WTC11 (cell line): ENCODE measurements around the gene YBEY. TPM values are rescaled to one million over a fixed set of nuclear protein-coding genes. Genes with fewer than 3 reads are reported as not detected.

Experiments
- ATAC-seq: fragments of 200-7000 bp; cut with Tn5 transposase; 2 replicates; pipeline ENCODE4 v1.10.0; 2021; ENCODE audit warnings: mild to moderate bottlenecking, moderate library complexity
- CTCF ChIA-PET: fragments of 300-600 bp; sonication (Branson Sonifier 250); formaldehyde crosslinking; loops from one replicate; lab custom pipeline; 2021; ENCODE audit warnings: antibody characterized with exemption; lab: Charles Lee
- POLR2A ChIA-PET: fragments of 350-600 bp; sonication (Branson Sonifier 250); formaldehyde crosslinking; loops from one replicate; lab custom pipeline; 2021; ENCODE audit warnings: antibody characterized with exemption; lab: Charles Lee
- DNase-seq: peaks from one replicate; pipeline ENCODE4 v3.0.0; 2021; ENCODE audit warnings: low spot score
- H3K27ac Mint-ChIP-seq: 2 replicates; pipeline ENCODE4 v1.8.0; 2021; ENCODE audit warnings: mixed read lengths
- H3K27me3 Mint-ChIP-seq: 2 replicates; pipeline ENCODE4 v1.8.0; 2021; ENCODE audit warnings: low read depth, mild to moderate bottlenecking, moderate library complexity, mixed read lengths
- H3K36me3 Mint-ChIP-seq: 2 replicates; pipeline ENCODE4 v1.8.0; 2021; ENCODE audit warnings: mixed read lengths
- H3K4me1 Mint-ChIP-seq: 2 replicates; pipeline ENCODE4 v1.8.0; 2022; ENCODE audit warnings: mixed read lengths
- H3K4me3 Mint-ChIP-seq: 2 replicates; pipeline ENCODE4 v1.8.0; 2021; ENCODE audit warnings: mild to moderate bottlenecking, moderate library complexity, mixed read lengths
- H3K9me3 Mint-ChIP-seq: 2 replicates; pipeline ENCODE4 v1.8.0; 2021; ENCODE audit warnings: mixed read lengths
- ATF1 ChIP-seq: sonication (generic); formaldehyde crosslinking; IDR thresholded peaks from 2 replicates; pipeline ENCODE4 v1.8.1; 2023; ENCODE audit warnings: mild to moderate bottlenecking, moderate library complexity, missing genetic modification reagents
- CDX4 ChIP-seq: fragments of 250-450 bp; sonication (Bioruptor Pico); IDR thresholded peaks from 2 replicates; pipeline ENCODE4 v1.9.0; 2021; ENCODE audit warnings: moderate library complexity, mild to moderate bottlenecking, inconsistent platforms, borderline replicate concordance
- CREB1 ChIP-seq: sonication (generic); formaldehyde crosslinking; IDR thresholded peaks from 2 replicates; pipeline ENCODE4 v1.8.0; 2023; ENCODE audit warnings: mild to moderate bottlenecking, missing genetic modification reagents
- ELF4 ChIP-seq: sonication (generic); formaldehyde crosslinking; IDR thresholded peaks from 2 replicates; pipeline ENCODE4 v1.8.1; 2022; ENCODE audit warnings: low read depth, mild to moderate bottlenecking, moderate library complexity, missing genetic modification reagents
- EMX1 ChIP-seq: fragments of 250-450 bp; sonication (Bioruptor Pico); IDR thresholded peaks from 2 replicates; pipeline ENCODE4 v1.8.0; 2021; ENCODE audit warnings: mild to moderate bottlenecking
- ESRRA ChIP-seq: sonication (generic); formaldehyde crosslinking; IDR thresholded peaks from 2 replicates; pipeline ENCODE4 v1.8.1; 2022; ENCODE audit warnings: mild to moderate bottlenecking, missing genetic modification reagents, borderline replicate concordance
- ETV6 ChIP-seq: sonication (generic); formaldehyde crosslinking; IDR thresholded peaks from 2 replicates; pipeline ENCODE4 v1.8.1; 2022; ENCODE audit warnings: mild to moderate bottlenecking, missing genetic modification reagents
- FOXJ3 ChIP-seq: sonication (generic); formaldehyde crosslinking; IDR thresholded peaks from 2 replicates; pipeline ENCODE4 v1.9.0; 2021; ENCODE audit warnings: missing genetic modification reagents, mild to moderate bottlenecking, borderline replicate concordance
- GABPB1 ChIP-seq: sonication (generic); formaldehyde crosslinking; IDR thresholded peaks from 2 replicates; pipeline ENCODE4 v1.8.1; 2023; ENCODE audit warnings: mild to moderate bottlenecking, missing genetic modification reagents
- GTF2I ChIP-seq: fragments of 250-450 bp; sonication (Bioruptor Pico); conservative IDR thresholded peaks from 2 replicates; pipeline ENCODE4 v1.4.0; 2021; ENCODE audit warnings: mild to moderate bottlenecking
- JAZF1 ChIP-seq: fragments of 250-450 bp; sonication (Bioruptor Pico); IDR thresholded peaks from 2 replicates; pipeline ENCODE4 v1.9.0; 2021; ENCODE audit warnings: moderate library complexity, mild to moderate bottlenecking, inconsistent platforms
- JUN ChIP-seq: sonication (generic); formaldehyde crosslinking; IDR thresholded peaks from 2 replicates; pipeline ENCODE4 v1.8.0; 2023; ENCODE audit warnings: mild to moderate bottlenecking, missing genetic modification reagents
- MYBL2 ChIP-seq: sonication (generic); formaldehyde crosslinking; IDR thresholded peaks from 2 replicates; pipeline ENCODE4 v1.8.1; 2023; ENCODE audit warnings: mild to moderate bottlenecking, moderate library complexity, missing genetic modification reagents
- NFYB ChIP-seq: sonication (generic); formaldehyde crosslinking; conservative IDR thresholded peaks from 2 replicates; pipeline ENCODE4 v1.8.0; 2022; ENCODE audit warnings: low read depth, missing genetic modification reagents
- OVOL2 ChIP-seq: fragments of 250-450 bp; sonication (Bioruptor Pico); IDR thresholded peaks from 2 replicates; pipeline ENCODE4 v1.9.0; 2021; ENCODE audit warnings: mild to moderate bottlenecking, borderline replicate concordance
- PREB ChIP-seq: sonication (generic); formaldehyde crosslinking; IDR thresholded peaks from 2 replicates; pipeline ENCODE4 v1.8.1; 2022; ENCODE audit warnings: mild to moderate bottlenecking, missing genetic modification reagents, moderate library complexity, borderline replicate concordance
- PRRX2 ChIP-seq: fragments of 250-450 bp; sonication (Bioruptor Pico); IDR thresholded peaks from 2 replicates; pipeline ENCODE4 v1.8.0; 2021; ENCODE audit warnings: mild to moderate bottlenecking
- RORB ChIP-seq: fragments of 250-450 bp; sonication (Bioruptor Pico); IDR thresholded peaks from 2 replicates; pipeline ENCODE4 v1.9.0; 2021; ENCODE audit warnings: mild to moderate bottlenecking
- TEAD4 ChIP-seq: sonication (generic); formaldehyde crosslinking; IDR thresholded peaks from 2 replicates; pipeline ENCODE4 v1.8.0; 2022; ENCODE audit warnings: mild to moderate bottlenecking, missing genetic modification reagents
- ZBTB21 ChIP-seq: sonication (generic); formaldehyde crosslinking; IDR thresholded peaks from 2 replicates; pipeline ENCODE4 v1.8.1; 2023; ENCODE audit warnings: mild to moderate bottlenecking, missing genetic modification reagents, borderline replicate concordance
- ZMAT4 ChIP-seq: fragments of 250-450 bp; sonication (Bioruptor Pico); IDR thresholded peaks from 2 replicates; pipeline ENCODE4 v1.9.0; 2021; ENCODE audit warnings: mild to moderate bottlenecking
- ZNF121 ChIP-seq: sonication (generic); formaldehyde crosslinking; IDR thresholded peaks from 2 replicates; pipeline ENCODE4 v1.8.0; 2023; ENCODE audit warnings: missing genetic modification reagents
- ZNF232 ChIP-seq: sonication (generic); formaldehyde crosslinking; IDR thresholded peaks from 2 replicates; pipeline ENCODE4 v1.8.0; 2022; ENCODE audit warnings: mild to moderate bottlenecking, missing genetic modification reagents
- ZNF396 ChIP-seq: fragments of 250-450 bp; sonication (Bioruptor Pico); IDR thresholded peaks from 2 replicates; pipeline ENCODE4 v1.8.0; 2021; ENCODE audit warnings: mild to moderate bottlenecking, moderate library complexity, borderline replicate concordance
- ZNF423 ChIP-seq: fragments of 250-450 bp; sonication (Bioruptor Pico); IDR thresholded peaks from 2 replicates; pipeline ENCODE4 v2.1.2; 2022; ENCODE audit warnings: mild to moderate bottlenecking, moderate library complexity
- ZNF512 ChIP-seq: sonication (generic); formaldehyde crosslinking; IDR thresholded peaks from 2 replicates; pipeline ENCODE4 v1.8.1; 2022; ENCODE audit warnings: missing genetic modification reagents, borderline replicate concordance
- total RNA-seq: library from RNA; stranded (reverse); gene quantifications from 3 replicates; pipeline ENCODE4 v1.2.3, GENCODE V29; 2021
- TF ChIP-seq, protein P1 (sequence below): sonication (generic); formaldehyde crosslinking; IDR thresholded peaks from 2 replicates; pipeline ENCODE4 v1.8.0; 2022; ENCODE audit warnings: mild to moderate bottlenecking, missing genetic modification reagents

Gene YBEY
- total RNA-seq, 1 experiment from 2014 or later, result 27.4 TPM

DNA sequence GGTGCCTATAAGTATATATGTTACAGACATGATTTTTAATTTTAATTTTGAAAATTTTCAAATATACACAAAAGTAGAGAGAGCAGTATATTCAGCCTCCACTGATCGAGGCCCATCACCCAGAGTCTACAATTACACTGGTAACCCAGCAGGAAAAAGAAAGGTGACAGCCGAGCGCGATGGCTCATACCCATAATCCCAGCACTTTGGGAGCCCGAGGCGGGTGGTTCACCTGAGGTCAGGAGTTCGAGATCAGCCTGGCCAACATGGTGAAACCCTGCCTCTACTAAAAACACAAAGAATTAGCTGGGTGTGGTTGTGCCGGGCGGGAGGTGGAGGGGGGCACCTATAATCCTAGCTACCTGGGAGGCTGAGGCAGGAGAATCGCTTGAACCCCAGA is 1.4 kb downstream of the YBEY start:
- POLR2A ChIA-PET, result no interaction called here
- H3K36me3 Mint-ChIP-seq, result peaks cover 31% of the 10 kb centered on the region
- peaks cover 51% of the 10 kb centered on the region for H3K4me1 Mint-ChIP-seq
- TF ChIP-seq PREB (no peak), EMX1 (CRISPR knock-in tag) (no peak), ELF4 (CRISPR knock-in tag) (no peak), RORB (CRISPR knock-in tag) (no peak), MYBL2 (CRISPR knock-in tag) (no peak), CREB1 (CRISPR knock-in tag) (no peak), TEAD4 (CRISPR knock-in tag) (no peak), CDX4 (CRISPR knock-in tag) (no peak), ESRRA (CRISPR knock-in tag) (no peak), ZNF232 (no peak), ATF1 (CRISPR knock-in tag) (no peak), GABPB1 (CRISPR knock-in tag) (no peak), ZNF396 (CRISPR knock-in tag) (no peak), ZBTB21 (CRISPR knock-in tag) (no peak)
- TF ChIP-seq, protein P1, sequence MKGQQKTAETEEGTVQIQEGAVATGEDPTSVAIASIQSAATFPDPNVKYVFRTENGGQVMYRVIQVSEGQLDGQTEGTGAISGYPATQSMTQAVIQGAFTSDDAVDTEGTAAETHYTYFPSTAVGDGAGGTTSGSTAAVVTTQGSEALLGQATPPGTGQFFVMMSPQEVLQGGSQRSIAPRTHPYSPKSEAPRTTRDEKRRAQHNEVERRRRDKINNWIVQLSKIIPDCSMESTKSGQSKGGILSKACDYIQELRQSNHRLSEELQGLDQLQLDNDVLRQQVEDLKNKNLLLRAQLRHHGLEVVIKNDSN (CRISPR knock-in tag), result no peak
- ATAC-seq, result no peak
- CTCF ChIA-PET, result no interaction called here
- H3K4me3 Mint-ChIP-seq, result peak overlapping the region; percentile 88
- H3K27me3 Mint-ChIP-seq, result no peaks in the 10 kb centered on the region
- no peaks in the 10 kb centered on the region for H3K9me3 Mint-ChIP-seq
- no peak overlapping the region for H3K27ac Mint-ChIP-seq
- no peak for DNase-seq

- no peaks in the 10 kb centered on the region for H3K9me3 Mint-ChIP-seq
- H3K36me3 Mint-ChIP-seq, result peaks cover 19% of the 10 kb centered on the region
- DNase-seq (no peak), ATAC-seq (no peak)
- no peaks in the 10 kb centered on the region for H3K27me3 Mint-ChIP-seq
- peaks cover 37% of the 10 kb centered on the region for H3K4me1 Mint-ChIP-seq
- ChIA-PET CTCF (no interaction called here), POLR2A (no interaction called here)
- H3K4me3 Mint-ChIP-seq, result no peak overlapping the region
- TF ChIP-seq JUN (CRISPR knock-in tag), result no peak
- TF ChIP-seq OVOL2 (CRISPR knock-in tag), result no peak
- no peak for TF ChIP-seq PRRX2 (CRISPR knock-in tag)
- no peak for TF ChIP-seq ZBTB21 (CRISPR knock-in tag)
- TF ChIP-seq ZNF423 (CRISPR knock-in tag), result no peak
- TF ChIP-seq ZNF512 (CRISPR knock-in tag), result no peak
- TF ChIP-seq NFYB (CRISPR knock-in tag), result no peak
- TF ChIP-seq ZNF121 (CRISPR knock-in tag), result no peak
- TF ChIP-seq GTF2I, result no peak
- no peak for TF ChIP-seq JAZF1 (CRISPR knock-in tag)
- TF ChIP-seq ZMAT4 (CRISPR knock-in tag), result no peak
- TF ChIP-seq RORB (CRISPR knock-in tag), result no peak
- no peak for TF ChIP-seq MYBL2 (CRISPR knock-in tag)
- no peak for TF ChIP-seq FOXJ3 (CRISPR knock-in tag)
- no peak for TF ChIP-seq ETV6 (CRISPR knock-in tag)
- H3K27ac Mint-ChIP-seq, result peak overlapping the region; percentile 43
These were observed 3.6 kb downstream of the YBEY start for GRCh38 chr21:46289655-46290179.
